NB4 (cell line): ENCODE measurements around the gene RRP8.

ENCODE experiments used
- CTCF ChIP-seq: IDR thresholded peaks from one replicate; pipeline ENCODE4 v1.5.1; 2012; ENCODE audit warnings: low read depth, low read length
- POLR2A ChIP-seq: IDR thresholded peaks from 2 replicates; pipeline ENCODE4 v1.6.1; 2011; ENCODE audit warnings: mild to moderate bottlenecking; ENCODE audit not compliant: insufficient read length; ENCODE audit errors: extremely low read depth

GRCh38 chr11:6602096-6602940 lies 1.1 kb downstream of the RRP8 start:
- TF ChIP-seq CTCF (no peak), POLR2A (no peak)
